Glutamatergic neuron (in vitro differentiated cells): ENCODE measurements around the gene ANK3. TPM values are rescaled to one million over a fixed set of nuclear protein-coding genes. Genes with fewer than 3 reads are reported as not detected.
A peak's percentile ranks its signal among the peaks of the same experiment; 100 is the strongest.

ENCODE experiments used
- DNase-seq: peaks from one replicate; pipeline ENCODE4 v3.0.0; 2022
- H3K27ac Mint-ChIP-seq: one replicate; pipeline ENCODE4 v1.8.0; 2020; ENCODE audit warnings: mild to moderate bottlenecking, mixed read lengths, inconsistent platforms; ENCODE audit not compliant: unreplicated experiment
- H3K27me3 Mint-ChIP-seq: one replicate; pipeline ENCODE4 v1.8.0; 2020; ENCODE audit warnings: mild to moderate bottlenecking, moderate library complexity, mixed read lengths, inconsistent platforms; ENCODE audit not compliant: unreplicated experiment
- H3K36me3 Mint-ChIP-seq: one replicate; pipeline ENCODE4 v1.8.0; 2020; ENCODE audit warnings: mild to moderate bottlenecking, mixed read lengths, inconsistent platforms; ENCODE audit not compliant: unreplicated experiment
- H3K4me1 Mint-ChIP-seq: one replicate; pipeline ENCODE4 v1.8.0; 2020; ENCODE audit warnings: mild to moderate bottlenecking, low read depth, mixed read lengths, inconsistent platforms; ENCODE audit not compliant: unreplicated experiment
- H3K4me3 Mint-ChIP-seq: one replicate; pipeline ENCODE4 v1.8.0; 2020; ENCODE audit warnings: mild to moderate bottlenecking, mixed read lengths, inconsistent platforms; ENCODE audit not compliant: unreplicated experiment
- H3K9me3 Mint-ChIP-seq: one replicate; pipeline ENCODE4 v1.8.0; 2020; ENCODE audit warnings: mild to moderate bottlenecking, moderate library complexity, mixed read lengths, inconsistent platforms; ENCODE audit not compliant: unreplicated experiment
- CTCF ChIP-seq: fragments of 200-600 bp; sonication (generic); IDR thresholded peaks from one replicate; pipeline ENCODE4 v1.5.0; 2021; ENCODE audit not compliant: partially characterized antibody, unreplicated experiment
- total RNA-seq: library from RNA; stranded (reverse); fragmentation: NEBNext Ultra II Directional; extraction: Animal tissue kit (Norgen Biotek cat#: 25700); gene quantifications from one replicate; pipeline ENCODE4 v1.2.1, GENCODE V29; 2021; ENCODE audit not compliant: unreplicated experiment

ANK3 gene
- total RNA-seq, 1 donor from 2014 or later, result 84.9 TPM

GRCh38 chr10:60238759-60239100 is 150.9 kb downstream of the ANK3 start:
- H3K4me3 Mint-ChIP-seq, result no peak overlapping the region
- H3K9me3 Mint-ChIP-seq, result no peaks in the 10 kb centered on the region
- no peak overlapping the region for H3K27ac Mint-ChIP-seq
- TF ChIP-seq CTCF, result no peak
- peaks cover 10% of the 10 kb centered on the region for H3K4me1 Mint-ChIP-seq
- no peak for DNase-seq
- no peaks in the 10 kb centered on the region for H3K36me3 Mint-ChIP-seq
- no peaks in the 10 kb centered on the region for H3K27me3 Mint-ChIP-seq

DNA sequence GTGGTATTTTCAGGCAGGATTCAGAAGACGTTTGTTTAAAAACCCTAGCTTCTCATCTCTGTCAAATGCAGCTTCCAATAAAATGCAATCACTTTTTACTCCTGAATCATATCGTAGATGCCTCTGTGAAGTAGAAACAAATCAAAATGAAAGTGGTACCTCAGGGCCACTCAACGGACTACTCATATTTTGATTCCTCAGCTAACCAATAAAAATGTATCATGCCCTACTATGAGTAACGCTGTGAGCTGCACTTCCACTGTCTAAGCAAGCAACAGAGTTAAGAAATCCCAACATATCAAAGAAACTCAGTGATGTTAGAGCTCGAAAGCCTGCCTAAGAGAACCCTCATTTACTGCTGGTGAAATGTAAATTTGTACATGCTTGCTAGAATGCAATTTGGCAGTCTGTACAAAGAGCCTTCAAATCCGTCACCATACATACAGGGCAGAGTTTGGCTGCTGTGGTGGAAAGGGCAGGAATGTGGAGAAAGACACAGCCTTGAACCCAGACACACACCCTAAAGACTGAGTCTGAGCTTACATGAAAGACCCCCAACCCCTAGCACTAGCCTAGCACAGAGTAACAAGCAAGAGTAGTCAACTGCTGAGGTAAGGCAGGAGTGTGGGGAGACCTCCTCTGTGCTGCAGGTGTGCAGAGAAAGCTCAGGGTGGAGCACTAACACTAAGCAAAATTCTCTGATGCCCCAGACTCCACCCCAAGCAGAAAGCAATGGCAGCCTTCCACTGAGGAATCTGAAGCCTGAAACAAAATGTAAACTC is 151.5 kb downstream of the ANK3 start:
- TF ChIP-seq CTCF, result no peak
- no peaks in the 10 kb centered on the region for H3K36me3 Mint-ChIP-seq

GRCh38 chr10:60236869-60237524 is 152.7 kb downstream of the ANK3 start:
- Mint-ChIP-seq H3K27ac (peak overlapping the region; percentile 31), H3K27me3 (no peaks in the 10 kb centered on the region), H3K4me1 (peaks cover 10% of the 10 kb centered on the region), H3K4me3 (no peak overlapping the region), H3K9me3 (no peaks in the 10 kb centered on the region), H3K36me3 (no peaks in the 10 kb centered on the region)
- no peak for DNase-seq
- no peak for TF ChIP-seq CTCF

More for the DNA sequence above, 151.5 kb downstream of the ANK3 start:
- H3K27ac Mint-ChIP-seq, result no peak overlapping the region
- H3K27me3 Mint-ChIP-seq, result no peaks in the 10 kb centered on the region
- no peak overlapping the region for H3K4me3 Mint-ChIP-seq
- no peak for DNase-seq
- peaks cover 10% of the 10 kb centered on the region for H3K4me1 Mint-ChIP-seq
- H3K9me3 Mint-ChIP-seq, result no peaks in the 10 kb centered on the region

DNA sequence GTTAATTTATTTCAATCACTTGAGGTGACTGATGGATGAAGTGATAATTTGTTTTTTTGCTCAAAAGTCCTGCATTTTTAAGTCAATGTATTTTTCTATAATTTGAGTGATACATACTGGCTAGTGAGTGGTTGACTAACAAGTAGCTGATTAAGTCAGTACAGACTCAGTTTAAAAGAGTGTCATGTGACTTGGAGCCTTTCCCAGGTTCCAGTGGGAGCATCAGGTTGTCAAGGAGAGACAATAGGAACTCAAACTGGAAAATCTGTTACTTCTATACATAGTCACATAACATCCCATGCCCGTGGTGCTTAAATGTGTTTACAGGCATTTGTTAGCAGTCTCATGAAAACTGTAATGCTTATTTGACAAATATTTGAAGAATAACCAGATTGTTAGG is 154.7 kb downstream of the ANK3 start:
- H3K9me3 Mint-ChIP-seq, result no peaks in the 10 kb centered on the region
- no peak for DNase-seq
- peaks cover 10% of the 10 kb centered on the region for H3K4me1 Mint-ChIP-seq
- no peaks in the 10 kb centered on the region for H3K27me3 Mint-ChIP-seq
- no peak overlapping the region for H3K4me3 Mint-ChIP-seq
- TF ChIP-seq CTCF, result no peak
- H3K27ac Mint-ChIP-seq, result no peak overlapping the region
- H3K36me3 Mint-ChIP-seq, result no peaks in the 10 kb centered on the region

- Mint-ChIP-seq H3K9me3 (no peaks in the 10 kb centered on the region), H3K36me3 (no peaks in the 10 kb centered on the region)
Observed at GRCh38 chr10:60234551-60234950, 155.1 kb downstream of the ANK3 start.

More at GRCh38 chr10:60234551-60234950, 155.1 kb downstream of the ANK3 start:
- Mint-ChIP-seq H3K4me1 (peaks cover 10% of the 10 kb centered on the region), H3K27ac (no peak overlapping the region), H3K27me3 (no peaks in the 10 kb centered on the region), H3K4me3 (no peak overlapping the region)
- no peak for DNase-seq
- no peak for TF ChIP-seq CTCF
